Thoracic aorta (tissue), 2 donors: Measurements from ENCODE around the gene CPEB1. TPM values are rescaled to one million over a fixed set of nuclear protein-coding genes. Genes with fewer than 3 reads are reported as not detected.

ENCODE experiments used
- ATAC-seq: fragments of 150-250 bp; one replicate; pipeline ENCODE4 v1.8.0; 2017; ENCODE audit warnings: low read depth; ENCODE audit not compliant: insufficient number of reproducible peaks, low FRiP score
- DNase-seq: peaks from one replicate; pipeline ENCODE4 v3.0.0-alpha.2; 2020; ENCODE audit warnings: low spot score
- H3K27ac ChIP-seq, 2 donors: fragments of 200-600 bp; sonication (generic); 1 replicate in 1 of 2; 2 replicates in 1 of 2; pipeline ENCODE4 v1.5.1; 2016; ENCODE audit warnings: mild to moderate bottlenecking in 2 of 2, moderate library complexity in 2 of 2
- H3K27me3 ChIP-seq: fragments of 200-600 bp; sonication (generic); replicated peaks from 2 replicates; pipeline ENCODE4 v1.6.0; 2016; ENCODE audit warnings: mild to moderate bottlenecking; ENCODE audit not compliant: insufficient read depth
- H3K36me3 ChIP-seq: fragments of 200-600 bp; sonication (generic); one replicate; pipeline ENCODE4 v1.5.1; 2016
- H3K4me1 ChIP-seq, 2 donors: fragments of 200-600 bp; sonication (generic); 1 replicate in 1 of 2; 2 replicates in 1 of 2; pipeline versions ENCODE4 v1.5.1 to v1.6.0; 2016; ENCODE audit warnings: low read depth in 2 of 2, mild to moderate bottlenecking in 1 of 2; ENCODE audit not compliant: control insufficient read depth in 1 of 2
- H3K4me3 ChIP-seq: fragments of 200-600 bp; sonication (generic); 2 replicates; pipeline ENCODE4 v1.5.1; 2016; ENCODE audit warnings: mild to moderate bottlenecking
- H3K9me3 ChIP-seq: fragments of 200-600 bp; sonication (generic); 2 replicates; pipeline ENCODE4 v1.5.1; 2016
- CTCF ChIP-seq: fragments of 200-600 bp; sonication (generic); IDR thresholded peaks from one replicate; pipeline ENCODE4 v1.5.1; 2019; ENCODE audit warnings: antibody characterized with exemption
- total RNA-seq, 2 donors: library from RNA; depleted of rRNA; stranded (reverse); fragments of >200 nt; gene quantifications; one replicate each; pipeline versions ENCODE4 v1.1.0 to v1.2.3, GENCODE V29; 2016

CPEB1 gene
- total RNA-seq, 2 donors from 2014 or later = 2.0 to 2.8 TPM

GRCh38 chr15:82551646-82552247 lies 95.4 kb downstream of the CPEB1 start:
- DNase-seq (no peak), ATAC-seq (no peak)
- no peaks in the 10 kb centered on the region for H3K27me3 ChIP-seq
- H3K9me3 ChIP-seq = no peaks in the 10 kb centered on the region
- H3K36me3 ChIP-seq = peaks cover 4% of the 10 kb centered on the region
- H3K4me1 ChIP-seq = no peaks in the 10 kb centered on the region
- no peak overlapping the region for H3K4me3 ChIP-seq
- no peak overlapping the region for H3K27ac ChIP-seq
- no peak for TF ChIP-seq CTCF

GRCh38 chr15:82549199-82549665 lies 97.9 kb downstream of the CPEB1 start:
- Histone ChIP-seq H3K9me3 (no peaks in the 10 kb centered on the region), H3K27ac (no peak overlapping the region), H3K4me1 (no peaks in the 10 kb centered on the region), H3K36me3 (peaks cover 4% of the 10 kb centered on the region), H3K4me3 (no peak overlapping the region), H3K27me3 (no peaks in the 10 kb centered on the region)
- no peak for DNase-seq
- TF ChIP-seq CTCF = no peak
- no peak for ATAC-seq

- peaks cover 4% of the 10 kb centered on the region for H3K36me3 ChIP-seq
- ATAC-seq = no peak
Observed at GRCh38 chr15:82548700-82549099, 98.5 kb downstream of the CPEB1 start.

GRCh38 chr15:82545478-82545877 lies 101.7 kb downstream of the CPEB1 start:
- peaks cover 4 to 7% of the 10 kb centered on the region in 2 donors for H3K4me1 ChIP-seq
- H3K27me3 ChIP-seq = no peaks in the 10 kb centered on the region
- ATAC-seq (no peak), DNase-seq (no peak)
- H3K27ac ChIP-seq = no peak overlapping the region
- H3K4me3 ChIP-seq = no peak overlapping the region
- no peaks in the 10 kb centered on the region for H3K9me3 ChIP-seq
- H3K36me3 ChIP-seq = no peaks in the 10 kb centered on the region
- no peak for TF ChIP-seq CTCF

More at GRCh38 chr15:82548700-82549099, 98.5 kb downstream of the CPEB1 start:
- no peaks in the 10 kb centered on the region for H3K4me1 ChIP-seq
- no peak overlapping the region for H3K27ac ChIP-seq
- H3K9me3 ChIP-seq = no peaks in the 10 kb centered on the region
- TF ChIP-seq CTCF = no peak
- H3K4me3 ChIP-seq = no peak overlapping the region
- no peaks in the 10 kb centered on the region for H3K27me3 ChIP-seq
- no peak for DNase-seq

GRCh38 chr15:82545002-82545401 lies 102.2 kb downstream of the CPEB1 start:
- no peak for ATAC-seq
- no peak overlapping the region for H3K27ac ChIP-seq
- no peak overlapping the region for H3K4me3 ChIP-seq
- peaks cover 4 to 7% of the 10 kb centered on the region in 2 donors for H3K4me1 ChIP-seq
- no peaks in the 10 kb centered on the region for H3K27me3 ChIP-seq
- no peak for DNase-seq
- no peak for TF ChIP-seq CTCF
- no peaks in the 10 kb centered on the region for H3K9me3 ChIP-seq
- H3K36me3 ChIP-seq = no peaks in the 10 kb centered on the region
